BE2C (cell line): Measurements from ENCODE around the gene ATP8B2. TPM values are rescaled to one million over a fixed set of nuclear protein-coding genes. Genes with fewer than 3 reads are reported as not detected.
A peak's percentile ranks its signal among the peaks of the same experiment; 100 is the strongest.
"Not testable (repeated sequence)": the region's sequence is repeated elsewhere in the genome, so short reads cannot be mapped to it uniquely, and the experiment has no call there.

ENCODE experiments used
- DNase-seq: peaks from one replicate; pipeline ENCODE4 v3.0.0-alpha.2; 2020
- H3K27me3 ChIP-seq: fragments of 250-450 bp; sonication (Bioruptor Pico); 2 replicates; pipeline ENCODE4 v1.5.1; 2020; ENCODE audit warnings: mild to moderate bottlenecking
- H3K36me3 ChIP-seq: fragments of 250-450 bp; sonication (Bioruptor Pico); 2 replicates; pipeline ENCODE4 v1.5.1; 2020; ENCODE audit warnings: mild to moderate bottlenecking
- H3K4me1 ChIP-seq: fragments of 250-450 bp; sonication (Bioruptor Pico); 2 replicates; pipeline ENCODE4 v1.5.1; 2020
- H3K4me3 ChIP-seq: 2 replicates; pipeline ENCODE4 v1.5.1; 2011; ENCODE audit warnings: low read depth, low read length
- H3K9me3 ChIP-seq: fragments of 250-450 bp; sonication (Bioruptor Pico); 2 replicates; pipeline ENCODE4 v1.5.1; 2020
- CTCF ChIP-seq: IDR thresholded peaks from 2 replicates; pipeline ENCODE4 v1.5.1; 2012; ENCODE audit warnings: mild to moderate bottlenecking, low read depth, low read length
- polyA plus RNA-seq: library from polyadenylated mRNA; unstranded; fragments of >200 nt; gene quantifications from one replicate; pipeline ENCODE4 v1.2.1, GENCODE V29; 2012; ENCODE audit warnings: low read depth, missing spikeins; ENCODE audit not compliant: insufficient read length, insufficient read depth

Gene ATP8B2
- polyA plus RNA-seq: 40.9 TPM

GRCh38 chr1:154324669-154325582 lies at the start of gene ATP8B2:
Gene ATP8B2, plus strand, starts transcription at chr1:154325525. Its CDS starts 2,617 bp downstream, at chr1:154328142.
- DNase-seq: peak; percentile 88
- peak within 1 kb of the TSS; percentile 95 for H3K4me3 ChIP-seq
- peak; percentile 93 for TF ChIP-seq CTCF
- H3K9me3 ChIP-seq: no peaks in the 10 kb centered on the region
- H3K4me1 ChIP-seq: peaks cover 30% of the 10 kb centered on the region
- H3K27me3 ChIP-seq: no peaks in the 10 kb centered on the region
- H3K36me3 ChIP-seq: peaks cover 7% of the 10 kb centered on the region; the same call in 1 of the 2 replicates

GRCh38 chr1:154276797-154277196 lies 48.5 kb upstream of the ATP8B2 start:
- TF ChIP-seq CTCF: peak; percentile 64
- Histone ChIP-seq H3K36me3 (peaks cover 8% of the 10 kb centered on the region), H3K4me1 (no peaks in the 10 kb centered on the region), H3K27me3 (no peaks in the 10 kb centered on the region), H3K9me3 (no peaks in the 10 kb centered on the region), H3K4me3 (no peak overlapping the region)
- peak; percentile 59 for DNase-seq

GRCh38 chr1:154287591-154287990 lies 37.7 kb upstream of the ATP8B2 start:
- not testable (repeated sequence) for H3K4me1 ChIP-seq, H3K27me3 ChIP-seq, DNase-seq, H3K36me3 ChIP-seq, H3K4me3 ChIP-seq, H3K9me3 ChIP-seq

GRCh38 chr1:154288661-154289060 lies 36.7 kb upstream of the ATP8B2 start:
- DNase-seq: no peak
- no peak for TF ChIP-seq CTCF
- Histone ChIP-seq H3K27me3 (no peaks in the 10 kb centered on the region), H3K4me1 (no peaks in the 10 kb centered on the region; the same call in 1 of the 2 replicates), H3K9me3 (no peaks in the 10 kb centered on the region), H3K4me3 (no peak overlapping the region), H3K36me3 (no peaks in the 10 kb centered on the region)

GRCh38 chr1:154290921-154291320 lies 34.4 kb upstream of the ATP8B2 start:
- H3K27me3 ChIP-seq: no peaks in the 10 kb centered on the region
- H3K4me3 ChIP-seq: no peak overlapping the region
- peaks cover 3% of the 10 kb centered on the region; the same call in 1 of the 2 replicates for H3K9me3 ChIP-seq
- TF ChIP-seq CTCF: no peak
- no peaks in the 10 kb centered on the region; the same call in 1 of the 2 replicates for H3K4me1 ChIP-seq
- no peaks in the 10 kb centered on the region for H3K36me3 ChIP-seq
- no peak for DNase-seq

GRCh38 chr1:154295408-154296235 lies 29.7 kb upstream of the ATP8B2 start:
- DNase-seq: no peak
- Histone ChIP-seq H3K27me3 (no peaks in the 10 kb centered on the region), H3K4me1 (no peaks in the 10 kb centered on the region; the same call in 1 of the 2 replicates), H3K9me3 (peaks cover 7% of the 10 kb centered on the region; the same call in 1 of the 2 replicates), H3K36me3 (no peaks in the 10 kb centered on the region), H3K4me3 (no peak overlapping the region)
- TF ChIP-seq CTCF: no peak
